CD8-positive, alpha-beta memory T cell (primary cell): Measurements from ENCODE around the gene CTU2. TPM values are rescaled to one million over a fixed set of nuclear protein-coding genes. Genes with fewer than 3 reads are reported as not detected.

Experiments
- CTCF ChIA-PET: fragments of 350-600 bp; sonication (Branson Sonifier 250); formaldehyde crosslinking; loops from one replicate; lab custom pipeline; 2021; ENCODE audit warnings: antibody characterized with exemption; lab: Charles Lee
- POLR2A ChIA-PET: fragments of 350-600 bp; sonication (Branson Sonifier 250); formaldehyde crosslinking; loops from one replicate; lab custom pipeline; 2021; ENCODE audit warnings: antibody characterized with exemption; lab: Charles Lee
- DNase-seq, 5 donors: peaks; one replicate each; pipeline versions ENCODE4 v3.0.0 to v3.0.0-alpha.2; 2020 to 2022; ENCODE audit warnings: mixed read lengths in 1 of 5
- H3K27ac ChIP-seq: one replicate; pipeline ENCODE4 v1.7.0; 2013; ENCODE audit warnings: low read depth, mild to moderate bottlenecking, low read length, moderate library complexity
- H3K27me3 ChIP-seq: 2 replicates; pipeline ENCODE4 v1.7.0; 2013; ENCODE audit warnings: low read length, mild to moderate bottlenecking; ENCODE audit not compliant: insufficient read depth, poor library complexity, severe bottlenecking
- H3K36me3 ChIP-seq: 2 replicates; pipeline ENCODE4 v1.7.0; 2013; ENCODE audit warnings: mild to moderate bottlenecking, low read length, moderate library complexity; ENCODE audit not compliant: insufficient read depth
- H3K4me1 ChIP-seq: 2 replicates; pipeline ENCODE4 v1.7.0; 2013; ENCODE audit warnings: mild to moderate bottlenecking, low read length, moderate library complexity; ENCODE audit not compliant: insufficient read depth
- H3K4me3 ChIP-seq: 2 replicates; pipeline ENCODE4 v1.7.0; 2013; ENCODE audit warnings: mild to moderate bottlenecking, low read length
- H3K9me3 ChIP-seq: 2 replicates; pipeline ENCODE4 v1.7.0; 2013; ENCODE audit warnings: mild to moderate bottlenecking, low read length
- H3K27ac Mint-ChIP-seq, 8 donors: one replicate each; pipeline ENCODE4 v1.8.0; 2020 to 2021; ENCODE audit warnings: mixed read lengths in 8 of 8, mild to moderate bottlenecking in 6 of 8, inconsistent platforms in 3 of 8, moderate library complexity in 3 of 8
- H3K27me3 Mint-ChIP-seq, 2 donors: one replicate each; pipeline ENCODE4 v1.8.0; 2020 to 2021; ENCODE audit warnings: mixed read lengths in 2 of 2, mild to moderate bottlenecking in 1 of 2, moderate library complexity in 1 of 2
- H3K36me3 Mint-ChIP-seq, 3 donors: one replicate each; pipeline ENCODE4 v1.8.0; 2020 to 2021; ENCODE audit warnings: mixed read lengths in 3 of 3, inconsistent platforms in 1 of 3, mild to moderate bottlenecking in 1 of 3
- H3K4me1 Mint-ChIP-seq, 3 donors: one replicate each; pipeline ENCODE4 v1.8.0; 2020 to 2021; ENCODE audit warnings: mixed read lengths in 3 of 3, inconsistent platforms in 1 of 3, mild to moderate bottlenecking in 1 of 3
- H3K4me3 Mint-ChIP-seq, 7 donors: one replicate each; pipeline ENCODE4 v1.8.0; 2020 to 2021; ENCODE audit warnings: mixed read lengths in 7 of 7, mild to moderate bottlenecking in 6 of 7, moderate library complexity in 4 of 7, inconsistent platforms in 2 of 7
- H3K9me3 Mint-ChIP-seq, 5 donors: one replicate each; pipeline ENCODE4 v1.8.0; 2020 to 2022; ENCODE audit warnings: mixed read lengths in 5 of 5, mild to moderate bottlenecking in 3 of 5, moderate library complexity in 2 of 5, inconsistent platforms in 1 of 5
- polyA plus RNA-seq: library from polyadenylated mRNA; unstranded; fragments of 300-500 nt; fragmentation: Illumina TruSeq; gene quantifications from one replicate; pipeline ENCODE4 v1.2.3, GENCODE V29; 2021
- total RNA-seq, 2 experiments: library from RNA; stranded (reverse); gene quantifications; one replicate each; pipeline ENCODE4 v1.2.3, GENCODE V29; 2021

The CTU2 gene
- total and polyA plus RNA-seq, 3 experiments from 2014 or later: 21.6 to 69.0 (median 68.6) TPM

GRCh38 chr16:88731699-88732098 is 25.4 kb downstream of the CTU2 start:
- Histone ChIP-seq H3K27ac (no peak overlapping the region), H3K9me3 (no peaks in the 10 kb centered on the region), H3K36me3 (peaks cover 16% of the 10 kb centered on the region), H3K27me3 (no peaks in the 10 kb centered on the region), H3K4me1 (no peaks in the 10 kb centered on the region), H3K4me3 (no peak overlapping the region)
- CTCF ChIA-PET: no interaction called here
- H3K27me3 Mint-ChIP-seq: no peaks in the 10 kb centered on the region
- peak overlapping the region in 1 of 8 donors; percentile 66 for H3K27ac Mint-ChIP-seq
- H3K9me3 Mint-ChIP-seq: no peaks in the 10 kb centered on the region
- H3K4me3 Mint-ChIP-seq: no peak overlapping the region
- POLR2A ChIA-PET: no interaction called here
- peaks cover 0 to 57% (median 2%) of the 10 kb centered on the region in 3 donors for H3K36me3 Mint-ChIP-seq
- H3K4me1 Mint-ChIP-seq: peaks cover 0 to 2% (median 0%) of the 10 kb centered on the region in 3 donors
- no peak for DNase-seq

- DNase-seq: no peak
- peaks cover 0 to 2% (median under 1%) of the 10 kb centered on the region in 3 donors for H3K4me1 Mint-ChIP-seq
- no peak overlapping the region for H3K4me3 ChIP-seq
- peaks cover 16% of the 10 kb centered on the region for H3K36me3 ChIP-seq
- no peak overlapping the region for H3K27ac ChIP-seq
- no peaks in the 10 kb centered on the region for H3K27me3 Mint-ChIP-seq
- H3K4me1 ChIP-seq: peaks cover 4% of the 10 kb centered on the region
- peaks cover 0 to 53% (median 2%) of the 10 kb centered on the region in 3 donors for H3K36me3 Mint-ChIP-seq
- POLR2A ChIA-PET: no interaction called here
- peak overlapping the region in 1 of 8 donors; percentile 50 for H3K27ac Mint-ChIP-seq
- H3K9me3 ChIP-seq: no peaks in the 10 kb centered on the region
- H3K27me3 ChIP-seq: no peaks in the 10 kb centered on the region
- H3K4me3 Mint-ChIP-seq: no peak overlapping the region
- CTCF ChIA-PET: no interaction called here
- H3K9me3 Mint-ChIP-seq: no peaks in the 10 kb centered on the region
Measured at GRCh38 chr16:88732172-88732960, 26.1 kb downstream of the CTU2 start.

GRCh38 chr16:88732961-88733294 is 26.6 kb downstream of the CTU2 start:
- Histone ChIP-seq H3K4me1 (peaks cover 9% of the 10 kb centered on the region), H3K4me3 (no peak overlapping the region), H3K27ac (no peak overlapping the region), H3K9me3 (no peaks in the 10 kb centered on the region), H3K36me3 (peaks cover 11% of the 10 kb centered on the region), H3K27me3 (no peaks in the 10 kb centered on the region)
- H3K9me3 Mint-ChIP-seq: no peaks in the 10 kb centered on the region
- ChIA-PET POLR2A (no interaction called here), CTCF (no interaction called here)
- H3K27ac Mint-ChIP-seq: peak overlapping the region in 1 of 8 donors; percentile 50
- no peak for DNase-seq
- H3K27me3 Mint-ChIP-seq: no peaks in the 10 kb centered on the region
- H3K4me3 Mint-ChIP-seq: no peak overlapping the region
- H3K36me3 Mint-ChIP-seq: peaks cover 0 to 49% (median 2%) of the 10 kb centered on the region in 3 donors
- H3K4me1 Mint-ChIP-seq: peaks cover 0 to 4% (median 2%) of the 10 kb centered on the region in 3 donors

GRCh38 chr16:88733630-88734360 is 27.5 kb downstream of the CTU2 start:
- H3K4me3 Mint-ChIP-seq: no peak overlapping the region
- H3K9me3 ChIP-seq: no peaks in the 10 kb centered on the region
- H3K27me3 Mint-ChIP-seq: no peaks in the 10 kb centered on the region
- H3K4me1 ChIP-seq: peaks cover 10% of the 10 kb centered on the region
- ChIA-PET POLR2A (no interaction called here), CTCF (no interaction called here)
- DNase-seq: no peak
- H3K27ac Mint-ChIP-seq: no peak overlapping the region
- peaks cover 0 to 7% (median 2%) of the 10 kb centered on the region in 3 donors for H3K4me1 Mint-ChIP-seq
- H3K27me3 ChIP-seq: no peaks in the 10 kb centered on the region
- peaks cover 0 to 50% (median 2%) of the 10 kb centered on the region in 3 donors for H3K36me3 Mint-ChIP-seq
- no peaks in the 10 kb centered on the region for H3K9me3 Mint-ChIP-seq
- no peak overlapping the region for H3K27ac ChIP-seq
- peaks cover 10% of the 10 kb centered on the region for H3K36me3 ChIP-seq
- no peak overlapping the region for H3K4me3 ChIP-seq

GRCh38 chr16:88734361-88734728 is 28.0 kb downstream of the CTU2 start:
- Histone ChIP-seq H3K36me3 (peaks cover 10% of the 10 kb centered on the region), H3K9me3 (no peaks in the 10 kb centered on the region), H3K27ac (no peak overlapping the region), H3K27me3 (no peaks in the 10 kb centered on the region), H3K4me1 (peaks cover 10% of the 10 kb centered on the region), H3K4me3 (no peak overlapping the region)
- H3K27me3 Mint-ChIP-seq: no peaks in the 10 kb centered on the region
- ChIA-PET POLR2A (no interaction called here), CTCF (interaction anchor here (4.1 kb wide), 1 partner anchor 12 kb away, joined by 33 read pairs; no protein-coding TSS in a partner anchor)
- H3K9me3 Mint-ChIP-seq: no peaks in the 10 kb centered on the region
- H3K4me3 Mint-ChIP-seq: no peak overlapping the region
- H3K36me3 Mint-ChIP-seq: peaks cover 0 to 53% (median 2%) of the 10 kb centered on the region in 3 donors
- DNase-seq: no peak
- H3K27ac Mint-ChIP-seq: no peak overlapping the region
- peaks cover 0 to 8% (median 2%) of the 10 kb centered on the region in 3 donors for H3K4me1 Mint-ChIP-seq

- Mint-ChIP-seq H3K9me3 (no peaks in the 10 kb centered on the region), H3K27ac (no peak overlapping the region)
- CTCF ChIA-PET: interaction anchor here (3.0 to 4.1 kb wide), 2 partner anchors 11 to 123 kb away, joined by 33 to 43 read pairs; partner anchors contain the start of genes GALNS and TRAPPC2L
Measured at GRCh38 chr16:88735121-88735520, 28.8 kb downstream of the CTU2 start.

GRCh38 chr16:88735616-88736015 is 29.3 kb downstream of the CTU2 start:
- no peak overlapping the region for H3K4me3 ChIP-seq
- CTCF ChIA-PET: interaction anchor here (2.4 to 4.1 kb wide), 4 partner anchors 11 to 122 kb away, joined by 23 to 43 read pairs (median 32); partner anchors contain the start of genes APRT, GALNS and TRAPPC2L
- peaks cover 10% of the 10 kb centered on the region for H3K36me3 ChIP-seq
- POLR2A ChIA-PET: no interaction called here
- no peaks in the 10 kb centered on the region for H3K27me3 ChIP-seq
- DNase-seq: no peak
- Mint-ChIP-seq H3K27me3 (no peaks in the 10 kb centered on the region), H3K36me3 (peaks cover 0 to 52% (median 0%) of the 10 kb centered on the region in 3 donors), H3K4me3 (no peak overlapping the region), H3K4me1 (peaks cover 0 to 8% (median 2%) of the 10 kb centered on the region in 3 donors), H3K27ac (no peak overlapping the region), H3K9me3 (no peaks in the 10 kb centered on the region)
- H3K4me1 ChIP-seq: peaks cover 10% of the 10 kb centered on the region
- H3K27ac ChIP-seq: no peak overlapping the region
- H3K9me3 ChIP-seq: no peaks in the 10 kb centered on the region

More at GRCh38 chr16:88735121-88735520, 28.8 kb downstream of the CTU2 start:
- H3K27me3 Mint-ChIP-seq: no peaks in the 10 kb centered on the region
- Histone ChIP-seq H3K27me3 (no peaks in the 10 kb centered on the region), H3K4me3 (no peak overlapping the region), H3K4me1 (peaks cover 10% of the 10 kb centered on the region), H3K9me3 (no peaks in the 10 kb centered on the region), H3K36me3 (peaks cover 10% of the 10 kb centered on the region), H3K27ac (no peak overlapping the region)
- H3K4me3 Mint-ChIP-seq: no peak overlapping the region
- POLR2A ChIA-PET: no interaction called here
- DNase-seq: no peak
- peaks cover 0 to 8% (median 2%) of the 10 kb centered on the region in 3 donors for H3K4me1 Mint-ChIP-seq
- peaks cover 0 to 52% (median 0%) of the 10 kb centered on the region in 3 donors for H3K36me3 Mint-ChIP-seq

- Histone ChIP-seq H3K27ac (no peak overlapping the region), H3K9me3 (no peaks in the 10 kb centered on the region), H3K4me3 (no peak overlapping the region), H3K36me3 (peaks cover 7% of the 10 kb centered on the region), H3K4me1 (peaks cover 10% of the 10 kb centered on the region), H3K27me3 (no peaks in the 10 kb centered on the region)
- Mint-ChIP-seq H3K9me3 (no peaks in the 10 kb centered on the region), H3K27ac (no peak overlapping the region), H3K27me3 (no peaks in the 10 kb centered on the region), H3K4me1 (peaks cover 0 to 8% (median 2%) of the 10 kb centered on the region in 3 donors), H3K4me3 (no peak overlapping the region), H3K36me3 (peaks cover 0 to 50% (median 0%) of the 10 kb centered on the region in 3 donors)
- no peak for DNase-seq
- ChIA-PET POLR2A (no interaction called here), CTCF (interaction anchor here (1.2 to 4.1 kb wide), 7 partner anchors 11 to 431 kb away, joined by 3 to 43 read pairs (median 23); partner anchors contain the start of genes APRT, GALNS and TRAPPC2L)
Measured at GRCh38 chr16:88736088-88736487, 29.8 kb downstream of the CTU2 start.
